ENCODE results near the gene AIPL1.

DNA sequence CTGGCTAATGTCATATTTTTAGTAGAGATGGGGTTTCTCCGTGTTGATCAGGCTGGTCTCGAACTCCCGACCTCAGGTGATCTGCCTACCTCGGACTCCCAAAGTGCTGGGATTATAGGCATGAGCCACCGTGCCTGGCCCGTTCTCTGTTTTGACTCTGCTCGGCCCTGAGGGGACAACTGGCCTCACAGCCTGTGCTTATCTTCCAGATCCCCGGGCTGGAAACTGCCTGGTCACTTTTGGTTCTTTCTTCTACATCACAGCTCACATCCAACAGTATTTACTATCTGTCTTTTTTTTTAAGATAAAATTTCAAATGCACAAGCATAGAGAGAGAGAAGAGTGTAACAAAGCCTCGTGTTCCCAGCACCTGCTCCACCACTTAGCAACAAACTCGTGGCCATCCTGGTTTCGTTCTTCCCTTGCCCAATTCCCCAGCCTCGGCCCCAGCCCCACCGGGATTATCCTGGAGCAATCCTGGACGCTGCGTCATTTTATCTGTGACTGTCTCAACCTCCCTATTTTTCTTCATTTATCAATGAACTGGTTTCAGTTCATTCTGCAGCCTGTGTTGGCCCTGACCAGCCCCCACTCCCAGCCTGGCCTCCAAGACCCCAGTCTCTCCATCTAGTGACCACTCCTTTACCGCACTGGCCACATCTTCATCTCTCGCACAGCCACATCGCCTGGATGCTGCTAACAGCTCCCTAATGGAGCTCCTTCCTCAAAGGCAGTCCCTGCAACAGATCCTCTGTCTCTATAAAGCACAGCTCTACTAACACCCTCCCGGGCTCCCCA is 30.5 kb upstream of the AIPL1 start:
- TF ChIP-seq, protein P1, sequence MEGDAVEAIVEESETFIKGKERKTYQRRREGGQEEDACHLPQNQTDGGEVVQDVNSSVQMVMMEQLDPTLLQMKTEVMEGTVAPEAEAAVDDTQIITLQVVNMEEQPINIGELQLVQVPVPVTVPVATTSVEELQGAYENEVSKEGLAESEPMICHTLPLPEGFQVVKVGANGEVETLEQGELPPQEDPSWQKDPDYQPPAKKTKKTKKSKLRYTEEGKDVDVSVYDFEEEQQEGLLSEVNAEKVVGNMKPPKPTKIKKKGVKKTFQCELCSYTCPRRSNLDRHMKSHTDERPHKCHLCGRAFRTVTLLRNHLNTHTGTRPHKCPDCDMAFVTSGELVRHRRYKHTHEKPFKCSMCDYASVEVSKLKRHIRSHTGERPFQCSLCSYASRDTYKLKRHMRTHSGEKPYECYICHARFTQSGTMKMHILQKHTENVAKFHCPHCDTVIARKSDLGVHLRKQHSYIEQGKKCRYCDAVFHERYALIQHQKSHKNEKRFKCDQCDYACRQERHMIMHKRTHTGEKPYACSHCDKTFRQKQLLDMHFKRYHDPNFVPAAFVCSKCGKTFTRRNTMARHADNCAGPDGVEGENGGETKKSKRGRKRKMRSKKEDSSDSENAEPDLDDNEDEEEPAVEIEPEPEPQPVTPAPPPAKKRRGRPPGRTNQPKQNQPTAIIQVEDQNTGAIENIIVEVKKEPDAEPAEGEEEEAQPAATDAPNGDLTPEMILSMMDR (IDR thresholded peaks at IDR 0.05), result no peak
- no peak for TF ChIP-seq POLR2A (IDR thresholded peaks at IDR 0.05)
- no peak for TF ChIP-seq EP300 (IDR thresholded peaks at IDR 0.05)
